GM18870 (cell line): ENCODE results near the gene LAIR1.
"Not testable (repeated sequence)": the region's sequence is repeated elsewhere in the genome, so short reads cannot be mapped to it uniquely, and the experiment has no call there.

Source experiments
- ATAC-seq: cut with Tn5 transposase; IDR thresholded peaks from one replicate; pipeline ENCODE4 v1.9.1; 2021; ENCODE audit warnings: moderate library complexity; ENCODE audit not compliant: unreplicated experiment

Gene LAIR1

DNA sequence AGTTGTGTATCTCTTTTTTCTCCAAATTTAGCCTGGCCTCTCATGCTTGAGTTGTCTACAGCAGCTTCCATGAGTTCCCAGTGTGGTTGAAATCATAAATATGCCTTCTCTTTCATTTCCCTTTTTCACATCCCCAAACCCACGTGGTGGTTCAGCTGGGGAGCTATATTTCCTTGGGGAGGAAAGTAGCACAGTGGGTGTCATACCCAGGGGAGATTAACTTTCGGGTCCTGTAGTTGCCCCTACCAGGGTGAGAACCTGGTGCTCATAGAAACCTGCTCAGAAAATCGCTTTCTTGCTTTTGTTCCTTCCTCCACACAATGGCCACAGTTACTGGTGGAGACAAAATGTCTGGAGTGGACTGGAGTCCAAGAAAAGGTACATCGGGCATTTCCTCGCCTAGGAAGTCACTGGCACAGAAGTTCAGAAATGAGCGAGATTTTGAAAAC is 18.8 kb downstream of the LAIR1 start:
- ATAC-seq = no peak

DNA sequence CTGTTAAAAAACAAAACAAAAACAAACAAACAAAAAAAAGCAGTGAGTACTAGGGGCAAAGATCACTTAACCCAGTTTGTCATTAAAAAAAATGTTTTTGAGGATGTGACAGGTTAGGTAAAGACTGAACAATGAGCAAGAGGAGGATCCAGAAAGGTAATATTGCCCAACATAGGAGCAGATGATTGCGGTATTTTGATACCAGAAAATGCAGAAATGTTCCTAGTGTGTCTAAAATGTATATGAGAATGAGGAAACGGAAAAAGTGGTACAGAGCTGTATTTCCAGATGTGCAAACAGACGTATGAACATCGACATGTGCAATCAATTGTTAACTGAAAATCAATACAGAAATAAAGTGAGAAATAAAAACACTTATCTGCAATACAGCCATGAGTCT is 20.9 kb downstream of the LAIR1 start:
- no peak for ATAC-seq

DNA sequence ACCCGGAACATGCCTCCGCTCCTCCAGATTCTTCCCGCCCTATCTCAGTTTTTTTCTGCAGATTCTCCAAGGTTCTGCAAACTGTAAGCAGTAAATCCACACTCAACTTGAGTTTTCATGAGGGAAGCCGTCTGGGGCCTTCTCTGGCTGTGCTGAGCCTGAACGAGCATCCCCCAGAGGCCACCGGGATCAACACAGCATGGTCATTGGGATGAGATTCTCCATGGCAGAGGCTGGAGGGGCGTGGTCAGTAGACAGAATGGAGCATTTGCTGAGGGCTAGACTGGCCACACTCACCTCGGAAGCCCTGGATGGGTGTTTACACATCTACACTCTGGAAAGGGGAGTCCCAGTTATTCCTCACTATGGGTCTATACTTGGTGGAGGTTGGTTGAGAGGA is 23.4 kb downstream of the LAIR1 start:
- ATAC-seq = no peak

DNA sequence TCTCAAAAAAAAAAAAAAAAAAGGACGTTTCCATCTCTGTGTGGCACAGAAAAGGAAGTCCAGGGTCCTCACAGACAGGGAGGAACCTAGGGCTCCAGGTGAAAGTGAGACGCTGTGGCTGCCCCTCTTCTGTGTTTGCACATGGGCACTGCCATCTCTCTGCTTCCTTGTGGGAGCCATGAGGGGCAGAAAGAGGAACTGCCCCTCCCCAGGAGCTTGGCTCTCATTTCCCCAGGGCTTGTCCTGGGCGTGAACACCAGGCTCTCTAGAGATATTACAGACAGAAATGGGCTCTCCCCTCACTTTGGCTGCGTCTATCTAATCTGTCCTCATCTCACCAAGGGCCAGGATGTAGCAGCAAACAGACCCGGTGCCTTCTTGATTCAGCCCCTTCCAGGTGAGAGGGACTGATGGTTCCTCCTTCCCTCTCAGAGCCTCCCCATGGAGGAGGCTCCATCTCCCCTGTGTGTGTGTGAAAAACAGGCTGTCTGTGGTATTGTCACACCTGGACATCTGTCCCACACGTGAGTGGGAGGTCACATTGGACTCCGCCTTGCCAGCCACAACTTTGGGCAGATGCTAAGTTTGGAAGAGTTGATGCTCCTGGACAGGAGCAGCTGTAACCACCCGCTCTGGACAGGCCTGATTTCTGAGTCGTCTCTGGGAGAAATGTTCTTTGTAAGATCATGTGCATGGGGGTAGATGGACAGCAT is 24.9 kb downstream of the LAIR1 start:
- ATAC-seq = no peak

- no peak for ATAC-seq
Measured at GRCh38 chr19:54338521-54338920, 26.2 kb downstream of the LAIR1 start.

DNA sequence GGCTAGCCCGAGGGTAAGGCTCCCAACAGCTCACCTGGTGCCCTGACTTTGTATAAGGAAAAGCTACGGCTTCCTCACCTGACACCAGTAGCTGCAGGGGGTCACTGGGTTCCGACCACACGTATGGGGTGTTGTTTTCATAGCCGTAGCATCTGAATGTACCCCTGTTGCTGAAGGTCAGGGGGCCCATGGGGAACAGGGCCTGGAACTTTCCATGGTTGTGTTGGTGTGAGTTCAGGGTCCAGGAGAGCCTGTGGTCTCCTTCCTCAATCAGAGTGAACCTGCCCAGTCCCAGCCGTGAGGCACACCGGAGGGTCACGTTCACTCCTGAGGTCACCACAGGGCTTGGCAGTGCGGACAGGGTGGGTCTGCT is 26.9 kb downstream of the LAIR1 start:
- no peak for ATAC-seq

- ATAC-seq = no peak
Measured at GRCh38 chr19:54336893-54337857, 27.6 kb downstream of the LAIR1 start.

DNA sequence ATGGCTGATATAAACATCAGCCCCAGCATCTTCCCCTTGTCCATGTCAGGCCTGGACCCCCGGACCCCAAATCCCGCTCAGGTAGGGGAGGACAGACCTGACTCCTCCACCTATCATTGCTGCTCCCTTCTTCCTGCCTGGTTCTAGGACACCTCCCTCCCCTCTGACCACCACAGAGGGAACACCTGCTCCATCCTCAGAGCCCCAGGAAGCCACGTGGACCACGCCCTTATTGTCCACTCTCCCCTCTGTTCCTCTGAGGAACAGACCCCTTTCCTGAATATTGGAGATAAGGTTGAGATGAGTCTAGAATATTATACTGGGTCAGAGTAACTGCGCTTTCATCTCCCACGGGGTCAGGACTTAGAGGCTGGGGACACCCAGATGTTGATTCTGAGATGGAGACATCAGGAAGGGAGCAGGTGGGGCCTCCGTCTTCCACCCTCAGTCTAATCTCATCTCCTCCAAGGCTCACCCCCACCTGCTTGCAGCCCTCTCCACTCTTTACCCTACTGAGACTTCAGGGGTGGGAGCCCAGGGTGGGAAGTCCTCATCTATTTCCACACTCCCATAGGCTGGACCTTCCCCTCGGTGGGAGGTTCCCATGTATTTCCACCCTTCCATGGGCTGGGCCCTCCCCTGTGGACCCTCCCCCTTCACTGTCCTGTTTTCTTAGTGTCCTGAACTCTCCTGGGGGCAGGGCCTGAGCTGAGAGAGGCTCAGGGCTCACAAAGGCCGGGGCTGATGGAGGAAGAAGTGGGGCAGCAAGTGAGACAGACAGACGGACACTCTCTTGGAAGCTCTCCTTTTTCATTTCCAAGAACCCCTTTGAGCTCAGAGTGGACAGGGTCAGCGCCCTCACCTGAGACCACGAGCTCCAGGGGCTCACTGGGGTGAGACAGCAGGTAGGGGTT is 28.5 kb downstream of the LAIR1 start:
- ATAC-seq = no peak

DNA sequence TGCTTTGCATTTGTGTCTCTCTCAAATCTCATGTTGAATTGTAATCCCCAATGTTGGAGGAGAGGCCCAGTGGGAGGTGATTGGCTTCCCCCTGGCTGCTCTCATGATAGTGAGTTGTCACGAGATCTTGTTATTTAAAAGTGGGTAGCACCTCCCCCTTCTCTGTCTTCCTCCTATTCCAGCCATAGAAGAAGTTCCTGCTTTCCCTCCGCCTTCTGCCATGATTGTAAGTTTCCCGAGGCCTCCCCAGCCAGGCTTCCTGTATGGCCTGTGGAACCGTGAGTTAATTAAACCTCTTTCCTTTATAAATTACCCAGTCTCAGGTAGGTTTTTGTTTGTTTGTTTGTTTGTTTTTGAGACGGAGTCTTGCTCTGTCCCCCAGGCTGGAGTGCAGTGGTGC is 29.6 kb downstream of the LAIR1 start:
- no peak for ATAC-seq

DNA sequence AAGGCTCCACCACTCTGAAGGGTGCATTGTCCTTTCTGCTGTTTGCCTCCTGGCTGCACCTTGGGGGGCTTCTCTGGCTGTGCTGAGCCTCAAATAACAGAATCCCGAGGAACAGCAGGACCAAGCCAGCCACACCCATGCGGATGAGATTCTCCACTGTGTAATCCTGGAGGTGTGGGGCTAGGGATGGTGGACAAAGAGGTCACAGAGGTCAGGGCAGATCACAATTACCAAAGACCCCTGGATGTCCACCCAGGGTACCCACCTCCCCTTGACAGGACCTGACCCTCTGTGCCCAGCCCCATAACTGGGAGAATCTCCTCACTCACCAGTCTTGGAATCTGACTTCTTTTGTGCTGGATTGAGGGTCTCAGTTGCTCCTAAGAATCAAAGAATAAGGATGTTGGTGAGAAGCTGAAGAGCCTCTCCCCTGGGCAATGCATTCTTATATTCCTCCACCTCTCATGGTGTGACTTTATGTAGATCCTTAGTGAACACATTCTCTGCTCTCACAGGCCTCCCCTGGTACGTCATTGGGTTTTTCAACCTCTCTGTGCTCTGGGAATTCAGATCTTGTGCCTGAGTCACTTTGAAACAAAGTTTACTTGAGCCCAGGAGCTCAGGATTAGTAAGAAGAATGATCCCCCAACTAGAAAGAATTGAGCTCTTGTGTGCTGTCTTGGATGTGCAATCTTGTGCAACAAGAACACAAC is 31.0 kb downstream of the LAIR1 start:
- ATAC-seq = no peak

- no peak for ATAC-seq
Measured at GRCh38 chr19:54332149-54332548, 32.6 kb downstream of the LAIR1 start.

DNA sequence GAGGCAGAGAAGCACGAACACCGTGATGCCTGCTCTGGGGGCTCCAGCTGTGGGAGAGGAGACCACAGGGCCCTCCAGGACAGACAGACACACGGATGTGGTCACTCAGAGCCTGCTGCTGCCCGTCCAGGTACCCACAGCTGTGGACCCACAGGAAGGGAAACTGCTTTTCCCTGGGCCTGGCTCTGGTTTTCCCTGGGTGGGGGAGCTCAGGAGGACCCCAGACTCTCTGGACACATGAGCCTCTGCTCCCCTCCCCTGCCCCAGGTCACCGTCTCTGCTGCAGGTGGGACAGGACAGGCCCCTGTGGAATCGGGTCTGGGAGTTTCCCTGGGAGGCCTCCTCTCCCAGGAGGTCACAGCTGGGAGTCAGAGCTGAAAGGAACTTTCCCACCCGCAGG is 33.1 kb downstream of the LAIR1 start:
- no peak for ATAC-seq

DNA sequence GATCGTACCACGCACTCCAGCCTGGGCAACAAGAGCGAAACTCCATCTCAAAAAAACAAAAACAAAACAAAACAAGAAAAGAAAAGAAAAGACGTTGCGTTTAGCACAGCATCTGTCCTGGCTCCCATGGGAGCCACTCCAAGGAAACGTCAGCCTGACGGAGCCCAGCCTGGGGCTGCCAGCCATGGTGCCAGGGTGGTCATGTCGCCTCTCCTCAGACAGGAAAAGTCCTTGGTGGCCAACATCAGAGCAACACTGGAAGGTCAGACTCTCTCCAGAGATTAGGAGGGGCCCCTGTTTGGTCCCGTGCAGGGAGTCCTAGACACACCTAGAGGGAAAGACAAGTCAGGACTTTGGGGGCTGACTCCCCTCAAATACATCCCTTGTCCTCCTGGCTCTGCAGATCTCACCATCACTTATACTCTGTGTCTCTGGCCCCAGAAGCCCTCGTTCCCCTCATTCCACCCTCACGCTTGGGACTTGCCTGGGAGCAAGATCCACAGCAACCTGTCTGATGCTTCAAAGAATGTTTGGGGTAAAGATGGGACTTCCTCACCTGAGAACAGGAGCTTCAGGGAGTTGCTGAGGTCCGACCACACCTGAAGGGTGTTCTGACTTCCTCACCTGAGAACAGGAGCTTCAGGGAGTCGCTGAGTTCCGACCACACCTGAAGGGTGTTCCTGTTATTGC is 35.1 kb downstream of the LAIR1 start:
- no peak for ATAC-seq

GRCh38 chr19:54328781-54329180 is 36.0 kb downstream of the LAIR1 start:
- ATAC-seq = not testable (repeated sequence)

- no peak for ATAC-seq
Measured at GRCh38 chr19:54325631-54326030, 39.1 kb downstream of the LAIR1 start.

DNA sequence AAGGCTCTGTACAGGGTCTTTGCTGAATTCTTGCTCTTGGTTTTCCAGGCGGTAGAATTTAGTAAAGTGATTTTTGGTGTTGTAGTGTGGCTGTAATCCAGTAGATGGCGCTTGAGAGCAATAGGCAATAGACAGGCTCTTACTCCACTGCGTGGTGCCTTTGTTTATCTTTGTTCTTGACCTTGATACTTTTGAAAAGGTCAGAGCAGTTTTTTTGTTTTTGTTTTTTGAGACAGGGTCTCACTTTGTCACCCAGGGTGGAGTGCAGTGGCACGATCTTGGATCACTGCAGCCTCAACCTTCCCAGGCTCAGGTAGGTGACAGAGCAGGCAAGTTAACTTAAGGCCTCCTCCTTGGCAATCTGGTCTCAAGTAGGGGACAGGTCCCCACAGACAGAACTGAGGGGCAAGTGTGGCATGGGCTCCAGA is 39.5 kb downstream of the LAIR1 start:
- no peak for ATAC-seq

- no peak for ATAC-seq
Measured at GRCh38 chr19:54324071-54324470, 40.7 kb downstream of the LAIR1 start.

DNA sequence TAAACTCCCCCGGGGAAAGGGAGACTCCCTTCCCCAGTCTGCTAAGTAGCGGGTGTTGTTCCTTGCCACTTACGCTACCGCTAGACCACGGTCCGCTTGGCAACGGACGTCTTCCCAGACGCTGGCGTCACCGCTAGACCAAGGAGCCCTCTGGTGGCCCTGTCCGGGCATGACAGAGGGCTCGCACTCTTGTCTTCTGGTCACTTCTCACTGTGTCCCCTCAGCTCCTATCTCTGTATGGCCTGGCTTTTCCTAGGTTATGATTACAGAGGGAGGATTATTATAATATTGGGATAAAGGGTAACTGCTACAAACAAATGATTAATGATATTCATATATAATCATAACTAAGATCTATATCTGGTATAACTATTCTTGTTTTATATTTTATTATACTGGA is 41.8 kb downstream of the LAIR1 start:
- not testable (repeated sequence) for ATAC-seq

DNA sequence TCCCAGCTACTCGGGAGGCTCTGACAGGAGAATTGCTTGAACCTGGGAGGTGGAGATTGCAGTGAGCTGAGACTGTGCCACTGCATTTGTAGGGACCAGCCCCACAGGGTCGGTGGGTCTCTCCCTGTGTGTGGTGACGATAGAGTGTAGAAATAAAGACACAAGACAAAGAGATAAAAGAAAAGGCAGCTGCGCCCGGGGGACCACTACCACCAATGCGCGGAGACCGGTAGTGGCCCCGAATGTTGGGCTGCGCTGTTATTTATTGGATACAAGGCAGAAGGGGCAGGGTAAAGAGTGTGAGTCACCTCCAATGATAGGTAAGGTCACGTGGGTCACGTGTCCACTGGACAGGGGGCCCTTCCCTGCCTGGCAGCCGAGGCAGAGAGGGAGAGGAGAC is 42.4 kb downstream of the LAIR1 start:
- ATAC-seq = not testable (repeated sequence)
